Gastroesophageal sphincter (tissue), 4 donors: ENCODE results near the gene PKHD1. TPM values are rescaled to one million over a fixed set of nuclear protein-coding genes. Genes with fewer than 3 reads are reported as not detected.

ENCODE experiments used
- ATAC-seq: fragments of 150-250 bp; one replicate; pipeline ENCODE4 v1.9.1; 2016; ENCODE audit warnings: mild to moderate bottlenecking, moderate library complexity
- H3K27ac ChIP-seq, 4 donors: fragments of 200-600 bp; sonication (generic) in 3 of 4; 1 replicate in 3 of 4; 2 replicates in 1 of 4; pipeline ENCODE4 v1.5.1; 2016 to 2019
- H3K27me3 ChIP-seq: fragments of 200-600 bp; sonication (generic); one replicate; pipeline ENCODE4 v1.5.1; 2019
- H3K36me3 ChIP-seq, 2 donors: fragments of 200-600 bp; sonication (generic); one replicate each; pipeline ENCODE4 v1.5.1; 2019; ENCODE audit warnings: control low read depth in 1 of 2
- H3K4me1 ChIP-seq, 3 donors: fragments of 200-600 bp; sonication (generic); 1 replicate in 2 of 3; 2 replicates in 1 of 3; pipeline ENCODE4 v1.5.1; 2016 to 2019; ENCODE audit warnings: control low read depth in 2 of 3
- H3K4me3 ChIP-seq, 2 donors: fragments of 200-600 bp; sonication (generic); one replicate each; pipeline ENCODE4 v1.5.1; 2019; ENCODE audit warnings: mild to moderate bottlenecking in 1 of 2, moderate library complexity in 1 of 2
- H3K9me3 ChIP-seq, 3 donors: fragments of 200-600 bp; sonication (generic); one replicate each; pipeline ENCODE4 v1.5.1; 2017 to 2019; ENCODE audit warnings: control low read depth in 2 of 3
- EP300 ChIP-seq: sonication (generic); formaldehyde crosslinking; IDR thresholded peaks from one replicate; pipeline ENCODE4 v1.6.1; 2017; ENCODE audit warnings: antibody characterized with exemption, mild to moderate bottlenecking
- POLR2A ChIP-seq, 2 donors: fragments of 450-650 bp; IDR thresholded peaks; one replicate each; pipeline ENCODE4 v1.6.1; 2017; ENCODE audit warnings: antibody characterized with exemption in 2 of 2, mild to moderate bottlenecking in 2 of 2, moderate library complexity in 1 of 2
- POLR2AphosphoS5 ChIP-seq: sonication (generic); formaldehyde crosslinking; IDR thresholded peaks from one replicate; pipeline ENCODE4 v1.6.1; 2017; ENCODE audit warnings: antibody characterized with exemption
- WGBS, 2 donors: methylation state at CpG; one replicate each; pipeline ENCODE4 v1.1.5; 2018; ENCODE audit warnings: low coverage in 1 of 2; 5-methylcytosine and 5-hydroxymethylcytosine counted together
- total RNA-seq, 4 donors: library from RNA; depleted of rRNA; stranded (reverse); fragments of >200 nt; gene quantifications; one replicate each; pipeline ENCODE4 v1.1.0, GENCODE V29; 2016
- TF ChIP-seq, protein P1 (sequence below), 4 experiments: fragments of 200-600 bp in 2 of 4; fragments of 450-650 bp in 2 of 4; sonication (generic) in 1 of 4; IDR thresholded peaks; one replicate each; pipeline ENCODE4 v1.5.1; 2017 to 2019; ENCODE audit warnings: antibody characterized with exemption in 4 of 4, mild to moderate bottlenecking in 2 of 4, moderate library complexity in 2 of 4

The PKHD1 gene
- total RNA-seq, 4 donors from 2014 or later: under 0.01 TPM; not detected in 3

DNA sequence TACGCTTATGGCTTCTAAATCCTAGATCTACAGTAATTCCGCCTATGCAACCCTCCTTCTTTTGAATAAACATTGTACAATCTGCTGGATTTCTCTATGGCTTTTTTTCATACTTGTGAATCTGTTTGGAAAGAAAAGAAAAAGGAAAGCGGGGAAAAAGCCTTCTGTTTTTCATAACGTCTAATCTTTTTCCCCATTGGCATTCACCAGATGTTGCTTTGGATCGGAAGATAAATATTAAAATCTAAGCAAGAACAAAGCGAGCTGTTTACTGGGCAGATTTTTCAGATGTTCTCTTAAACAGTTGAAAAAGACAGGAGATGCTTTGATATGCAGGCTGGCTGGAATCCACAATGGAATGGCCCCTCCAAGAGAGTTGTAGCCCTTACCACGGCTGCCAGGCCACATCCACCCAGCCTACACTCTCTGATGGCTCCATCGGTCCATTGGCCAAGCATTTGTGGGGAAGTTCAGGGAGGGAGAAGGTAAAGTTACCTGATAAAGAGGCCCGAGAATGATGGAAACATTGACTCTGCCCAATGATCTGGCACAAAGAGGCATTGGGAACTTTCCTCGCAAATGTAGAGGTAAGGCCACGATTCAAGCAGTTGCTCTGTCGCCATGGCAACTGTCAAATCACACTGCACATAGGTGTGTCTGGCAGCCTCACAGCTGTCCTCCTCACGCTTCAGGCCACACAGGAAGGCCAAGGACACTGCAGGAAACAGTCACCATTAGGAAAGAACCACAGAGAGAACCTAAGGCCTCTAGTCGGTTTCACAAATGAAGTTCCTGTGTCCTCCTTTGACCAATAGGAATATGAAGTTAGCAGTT, 70.3 kb downstream of the PKHD1 start:
- 50 to 64% methylated on average over 7 to 13 of the region's 14 CpGs for WGBS, 2 donors
- Histone ChIP-seq H3K36me3 (no peaks in the 10 kb centered on the region), H3K27me3 (no peaks in the 10 kb centered on the region), H3K4me1 (peaks cover 0 to 12% (median 0%) of the 10 kb centered on the region in 3 donors), H3K9me3 (no peaks in the 10 kb centered on the region), H3K4me3 (no peak overlapping the region), H3K27ac (no peak overlapping the region)
- TF ChIP-seq, protein P1, sequence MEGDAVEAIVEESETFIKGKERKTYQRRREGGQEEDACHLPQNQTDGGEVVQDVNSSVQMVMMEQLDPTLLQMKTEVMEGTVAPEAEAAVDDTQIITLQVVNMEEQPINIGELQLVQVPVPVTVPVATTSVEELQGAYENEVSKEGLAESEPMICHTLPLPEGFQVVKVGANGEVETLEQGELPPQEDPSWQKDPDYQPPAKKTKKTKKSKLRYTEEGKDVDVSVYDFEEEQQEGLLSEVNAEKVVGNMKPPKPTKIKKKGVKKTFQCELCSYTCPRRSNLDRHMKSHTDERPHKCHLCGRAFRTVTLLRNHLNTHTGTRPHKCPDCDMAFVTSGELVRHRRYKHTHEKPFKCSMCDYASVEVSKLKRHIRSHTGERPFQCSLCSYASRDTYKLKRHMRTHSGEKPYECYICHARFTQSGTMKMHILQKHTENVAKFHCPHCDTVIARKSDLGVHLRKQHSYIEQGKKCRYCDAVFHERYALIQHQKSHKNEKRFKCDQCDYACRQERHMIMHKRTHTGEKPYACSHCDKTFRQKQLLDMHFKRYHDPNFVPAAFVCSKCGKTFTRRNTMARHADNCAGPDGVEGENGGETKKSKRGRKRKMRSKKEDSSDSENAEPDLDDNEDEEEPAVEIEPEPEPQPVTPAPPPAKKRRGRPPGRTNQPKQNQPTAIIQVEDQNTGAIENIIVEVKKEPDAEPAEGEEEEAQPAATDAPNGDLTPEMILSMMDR (IDR thresholded peaks at IDR 0.05): no peak
- no peak for TF ChIP-seq POLR2AphosphoS5
- no peak for TF ChIP-seq EP300
- TF ChIP-seq POLR2A (IDR thresholded peaks at IDR 0.05): no peak
- ATAC-seq: no peak

- no peak overlapping the region for H3K27ac ChIP-seq
- H3K27me3 ChIP-seq: no peaks in the 10 kb centered on the region
- no peak for ATAC-seq
- 67% methylated on average over 1 of the region's 1 CpG; no CpG with 5 or more reads in 1 of the 2 donors for WGBS, 2 donors
- H3K4me3 ChIP-seq: no peak overlapping the region
- H3K9me3 ChIP-seq: no peaks in the 10 kb centered on the region
- TF ChIP-seq POLR2A (IDR thresholded peaks at IDR 0.05) (no peak), POLR2AphosphoS5 (no peak), EP300 (no peak)
- TF ChIP-seq, protein P1 (IDR thresholded peaks at IDR 0.05): no peak
- no peaks in the 10 kb centered on the region for H3K36me3 ChIP-seq
- H3K4me1 ChIP-seq: peaks cover 0 to 12% (median 0%) of the 10 kb centered on the region in 3 donors
Observed at GRCh38 chr6:52015953-52016352, 71.5 kb downstream of the PKHD1 start.

DNA sequence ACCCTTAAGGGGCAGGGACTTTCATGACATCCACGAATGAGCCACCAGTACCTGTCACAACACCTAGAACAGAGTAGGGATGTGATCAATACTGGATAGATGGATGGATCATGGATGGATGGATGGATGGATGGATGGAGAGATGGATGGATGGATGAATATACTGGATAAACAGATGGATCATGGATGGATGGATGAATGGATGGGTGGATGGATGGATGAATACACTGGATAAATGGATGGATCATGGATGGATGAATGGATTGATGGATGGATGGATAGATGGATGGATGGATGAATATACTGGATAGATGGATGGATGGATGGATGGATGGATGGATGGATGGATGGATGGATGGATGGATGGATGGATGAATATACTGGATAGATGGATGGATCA, 73.0 kb downstream of the PKHD1 start:
- Histone ChIP-seq H3K36me3 (no peaks in the 10 kb centered on the region), H3K9me3 (no peaks in the 10 kb centered on the region), H3K27me3 (no peaks in the 10 kb centered on the region), H3K4me3 (no peak overlapping the region), H3K4me1 (peaks cover 0 to 12% (median 0%) of the 10 kb centered on the region in 3 donors), H3K27ac (no peak overlapping the region)
- no peak for ATAC-seq
- WGBS, 2 donors: 80% methylated on average over 1 of the region's 1 CpG; no CpG with 5 or more reads in 1 of the 2 donors
- no peak for TF ChIP-seq EP300

GRCh38 chr6:52013035-52013434, 74.4 kb downstream of the PKHD1 start:
- Histone ChIP-seq H3K27me3 (no peaks in the 10 kb centered on the region), H3K36me3 (no peaks in the 10 kb centered on the region), H3K4me3 (no peak overlapping the region), H3K4me1 (peaks cover 0 to 12% (median 0%) of the 10 kb centered on the region in 3 donors), H3K9me3 (no peaks in the 10 kb centered on the region), H3K27ac (peak overlapping the region in 1 of 4 donors; percentile 30)
- ATAC-seq: no peak
- peak; percentile 79 for TF ChIP-seq POLR2AphosphoS5
- TF ChIP-seq, protein P1 (IDR thresholded peaks at IDR 0.05): no peak
- WGBS, 2 donors: 62 to 88% methylated on average over 1 of the region's 1 CpG

GRCh38 chr6:52012582-52012981, 74.8 kb downstream of the PKHD1 start:
- no peaks in the 10 kb centered on the region for H3K36me3 ChIP-seq
- H3K9me3 ChIP-seq: no peaks in the 10 kb centered on the region
- TF ChIP-seq POLR2AphosphoS5 (no peak), EP300 (no peak), POLR2A (IDR thresholded peaks at IDR 0.05) (no peak)
- TF ChIP-seq, protein P1 (IDR thresholded peaks at IDR 0.05): no peak
- WGBS, 2 donors: 89% methylated on average over 4 of the region's 4 CpGs
- H3K27ac ChIP-seq: peak overlapping the region in 1 of 4 donors; percentile 30
- peaks cover 0 to 12% (median 0%) of the 10 kb centered on the region in 3 donors for H3K4me1 ChIP-seq
- no peaks in the 10 kb centered on the region for H3K27me3 ChIP-seq
- H3K4me3 ChIP-seq: no peak overlapping the region
- no peak for ATAC-seq
